ENCODE data around the gene TRDN. TPM values are rescaled to one million over a fixed set of nuclear protein-coding genes. Genes with fewer than 3 reads are reported as not detected.

The TRDN gene
- total RNA-seq, 6 experiments from 2014 or later: 0.06 to 0.19 TPM; not detected in 4

DNA sequence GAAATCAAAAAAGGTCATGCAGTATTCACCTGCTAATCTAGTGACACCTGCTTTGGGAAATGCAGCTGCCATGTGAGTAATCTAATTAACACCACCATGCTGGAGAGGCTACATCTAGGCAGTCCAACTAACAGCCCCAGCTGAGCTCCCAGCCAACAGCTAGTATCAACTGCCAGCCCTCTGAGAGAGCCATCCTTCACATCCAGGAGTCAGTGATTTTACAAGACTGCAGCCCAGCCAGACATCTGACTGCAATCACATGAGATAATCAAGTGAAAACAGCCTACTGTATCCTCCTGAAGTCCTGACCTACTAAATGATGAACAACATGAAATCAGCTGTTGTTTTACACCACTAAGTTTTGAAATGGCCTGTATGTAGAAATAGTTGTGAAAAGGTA is 298.4 kb downstream of the TRDN start:
- Histone ChIP-seq H3K27me3 (no peaks in the 10 kb centered on the region), H3K36me3 (no peaks in the 10 kb centered on the region), H3K4me3 (no peak overlapping the region), H3K4me1 (no peaks in the 10 kb centered on the region), H3K27ac (no peak overlapping the region), H3K9me3 (no peaks in the 10 kb centered on the region)
- no peak for ATAC-seq
- TF ChIP-seq, protein P1, sequence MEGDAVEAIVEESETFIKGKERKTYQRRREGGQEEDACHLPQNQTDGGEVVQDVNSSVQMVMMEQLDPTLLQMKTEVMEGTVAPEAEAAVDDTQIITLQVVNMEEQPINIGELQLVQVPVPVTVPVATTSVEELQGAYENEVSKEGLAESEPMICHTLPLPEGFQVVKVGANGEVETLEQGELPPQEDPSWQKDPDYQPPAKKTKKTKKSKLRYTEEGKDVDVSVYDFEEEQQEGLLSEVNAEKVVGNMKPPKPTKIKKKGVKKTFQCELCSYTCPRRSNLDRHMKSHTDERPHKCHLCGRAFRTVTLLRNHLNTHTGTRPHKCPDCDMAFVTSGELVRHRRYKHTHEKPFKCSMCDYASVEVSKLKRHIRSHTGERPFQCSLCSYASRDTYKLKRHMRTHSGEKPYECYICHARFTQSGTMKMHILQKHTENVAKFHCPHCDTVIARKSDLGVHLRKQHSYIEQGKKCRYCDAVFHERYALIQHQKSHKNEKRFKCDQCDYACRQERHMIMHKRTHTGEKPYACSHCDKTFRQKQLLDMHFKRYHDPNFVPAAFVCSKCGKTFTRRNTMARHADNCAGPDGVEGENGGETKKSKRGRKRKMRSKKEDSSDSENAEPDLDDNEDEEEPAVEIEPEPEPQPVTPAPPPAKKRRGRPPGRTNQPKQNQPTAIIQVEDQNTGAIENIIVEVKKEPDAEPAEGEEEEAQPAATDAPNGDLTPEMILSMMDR (IDR thresholded peaks at IDR 0.05): no peak
- no peak for TF ChIP-seq POLR2A (IDR thresholded peaks at IDR 0.05)
- DNase-seq: no peak
- intact Hi-C loops (cut with DNase I): no loop called here

DNA sequence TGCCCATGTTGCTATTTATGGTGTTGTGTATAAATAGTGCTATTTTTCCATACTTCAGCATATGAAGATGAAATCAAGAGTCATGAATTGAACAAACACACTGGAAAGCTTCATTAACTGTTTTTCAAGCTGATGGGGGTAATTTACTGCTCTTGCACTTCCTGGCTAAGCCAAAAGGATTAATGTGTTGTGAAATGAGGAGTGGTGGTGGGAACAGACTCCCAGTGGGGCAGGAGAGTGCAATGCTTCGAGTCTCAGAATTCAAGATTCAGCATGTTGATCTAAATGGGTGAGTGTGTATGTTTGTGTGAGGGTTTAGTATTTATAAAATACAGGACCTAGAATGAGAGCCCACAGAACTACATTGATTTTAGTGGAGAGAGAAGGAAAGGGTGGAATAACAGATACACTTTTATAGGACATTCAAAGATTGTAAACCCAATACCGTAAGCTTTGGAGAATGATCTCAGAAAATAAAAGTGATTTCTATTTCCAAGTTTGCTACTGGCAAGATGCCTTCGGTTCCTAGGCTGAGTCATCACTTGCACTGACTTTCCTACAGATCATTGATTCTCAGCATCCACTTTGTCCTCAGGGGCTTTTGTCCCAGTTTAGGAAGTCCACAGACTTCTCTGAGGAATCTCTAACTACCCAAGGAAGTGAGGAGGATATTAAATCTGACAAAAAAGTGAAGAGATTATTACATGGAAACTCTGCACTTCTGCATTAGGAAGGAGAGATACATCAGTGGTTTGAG is 303.6 kb downstream of the TRDN start:
- Histone ChIP-seq H3K4me3 (no peak overlapping the region), H3K27ac (no peak overlapping the region), H3K36me3 (no peaks in the 10 kb centered on the region), H3K9me3 (no peaks in the 10 kb centered on the region), H3K4me1 (no peaks in the 10 kb centered on the region), H3K27me3 (no peaks in the 10 kb centered on the region)
- TF ChIP-seq POLR2A (IDR thresholded peaks at IDR 0.05): no peak
- TF ChIP-seq, protein P1 (IDR thresholded peaks at IDR 0.05): no peak
- DNase-seq (no peak), ATAC-seq (no peak)
- 64% methylated on average over 3 of the region's 3 CpGs for whole genome bisulfite sequencing (ENCODE audit: insufficient coverage, low coverage, low lambda C conversion rate, missing lambda C conversion rate)
- intact Hi-C loops (cut with DNase I): no loop called here

DNA sequence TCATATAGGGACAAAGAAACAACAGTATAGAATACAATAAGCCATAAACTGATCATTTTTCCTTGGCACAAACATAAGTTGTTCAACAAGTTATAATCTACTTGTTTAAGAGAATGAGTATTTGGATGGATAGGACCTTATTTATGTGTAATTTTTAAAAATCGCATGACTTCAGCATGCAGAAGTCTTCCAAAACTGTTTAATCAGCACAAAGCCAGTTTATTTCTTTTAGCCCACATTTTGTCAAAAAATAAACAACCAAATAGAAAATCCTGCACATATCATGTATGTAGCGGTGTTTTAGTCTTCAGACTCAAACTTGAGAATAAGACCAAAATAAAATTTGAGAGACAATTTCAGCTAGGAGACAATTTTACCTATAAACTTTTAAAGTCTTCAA is 304.7 kb downstream of the TRDN start:
- TF ChIP-seq, protein P1 (IDR thresholded peaks at IDR 0.05): no peak
- no peaks in the 10 kb centered on the region for H3K36me3 ChIP-seq
- WGBS (ENCODE audit: insufficient coverage, low coverage, low lambda C conversion rate, missing lambda C conversion rate): 79% methylated on average over 2 of the region's 2 CpGs
- H3K4me1 ChIP-seq: no peaks in the 10 kb centered on the region
- H3K27me3 ChIP-seq: no peaks in the 10 kb centered on the region
- no peak for DNase-seq
- intact Hi-C loops (cut with DNase I): no loop called here
- no peak for ATAC-seq
- H3K9me3 ChIP-seq: no peaks in the 10 kb centered on the region
- H3K4me3 ChIP-seq: no peak overlapping the region
- H3K27ac ChIP-seq: no peak overlapping the region

DNA sequence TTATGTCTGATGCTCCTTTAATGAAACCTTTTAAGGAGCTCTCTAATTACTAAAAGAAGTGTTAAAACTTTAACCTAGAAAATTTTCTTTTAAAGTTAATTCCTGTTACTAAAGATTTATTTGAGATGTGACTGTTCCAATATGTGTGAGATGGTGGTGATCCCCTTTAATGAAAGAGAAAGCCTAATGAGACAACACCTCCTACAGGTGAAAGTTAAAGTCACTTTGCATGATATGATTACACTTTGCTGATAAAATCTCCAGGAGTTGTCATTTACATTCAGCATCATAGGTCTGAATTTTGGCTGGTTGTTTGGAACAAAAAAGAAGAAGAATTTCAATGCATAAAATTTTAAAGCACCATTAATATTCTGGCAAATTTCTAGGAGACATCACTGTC is 307.4 kb downstream of the TRDN start:
- Histone ChIP-seq H3K36me3 (no peaks in the 10 kb centered on the region), H3K4me3 (no peak overlapping the region), H3K27me3 (no peaks in the 10 kb centered on the region), H3K4me1 (peaks cover 0 to 4% (median 0%) of the 10 kb centered on the region in 4 donors), H3K9me3 (no peaks in the 10 kb centered on the region), H3K27ac (no peak overlapping the region)
- ATAC-seq: no peak
- TF ChIP-seq, protein P1 (IDR thresholded peaks at IDR 0.05): no peak
- DNase-seq: no peak
- intact Hi-C loops (cut with DNase I): no loop called here
